SK-N-SH (cell line): ENCODE measurements around the gene EMX2.

Experiments used
- EP300 ChIP-seq, 2 experiments: IDR thresholded peaks; 2 replicates each; pipeline versions ENCODE4 v1.4.0 to v1.6.1; 2012; ENCODE audit warnings: borderline replicate concordance in 1 of 2, low read depth in 1 of 2, low read length in 1 of 2
- EZH2phosphoT487 ChIP-seq: fragments of 200-600 bp; sonication (generic); IDR thresholded peaks from 2 replicates; pipeline ENCODE4 v1.6.1; 2017; ENCODE audit warnings: low read depth, mixed run types, mild to moderate bottlenecking, antibody characterized with exemption, moderate library complexity, borderline replicate concordance
- GABPA ChIP-seq: IDR thresholded peaks from 2 replicates; pipeline ENCODE4 v1.4.0; 2012; ENCODE audit warnings: low read depth, mild to moderate bottlenecking
- JUND ChIP-seq: IDR thresholded peaks from 2 replicates; pipeline ENCODE4 v1.4.0; 2012
- RXRA ChIP-seq: IDR thresholded peaks from 2 replicates; pipeline ENCODE4 v1.4.0; 2012; ENCODE audit warnings: low read depth, mild to moderate bottlenecking, borderline replicate concordance
- TF ChIP-seq, protein P1 (sequence below): fragments of 150-350 bp; IDR thresholded peaks from 2 replicates; pipeline ENCODE4 v1.6.1; 2016; ENCODE audit warnings: mild to moderate bottlenecking, low read depth, low read length
- TF ChIP-seq, protein P2 (sequence below): IDR thresholded peaks from 2 replicates; pipeline ENCODE4 v1.4.0; 2012; ENCODE audit warnings: low read depth
- TF ChIP-seq, protein P3 (sequence below): fragments of 200-600 bp; sonication (generic); IDR thresholded peaks from 2 replicates; pipeline ENCODE4 v1.6.1; 2017; ENCODE audit warnings: antibody characterized with exemption, mild to moderate bottlenecking, moderate library complexity

GRCh38 chr10:117550076-117550475 lies 7.5 kb downstream of the EMX2 start:
- TF ChIP-seq, protein P1, sequence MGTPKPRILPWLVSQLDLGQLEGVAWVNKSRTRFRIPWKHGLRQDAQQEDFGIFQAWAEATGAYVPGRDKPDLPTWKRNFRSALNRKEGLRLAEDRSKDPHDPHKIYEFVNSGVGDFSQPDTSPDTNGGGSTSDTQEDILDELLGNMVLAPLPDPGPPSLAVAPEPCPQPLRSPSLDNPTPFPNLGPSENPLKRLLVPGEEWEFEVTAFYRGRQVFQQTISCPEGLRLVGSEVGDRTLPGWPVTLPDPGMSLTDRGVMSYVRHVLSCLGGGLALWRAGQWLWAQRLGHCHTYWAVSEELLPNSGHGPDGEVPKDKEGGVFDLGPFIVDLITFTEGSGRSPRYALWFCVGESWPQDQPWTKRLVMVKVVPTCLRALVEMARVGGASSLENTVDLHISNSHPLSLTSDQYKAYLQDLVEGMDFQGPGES = no peak
- TF ChIP-seq EP300 (IDR thresholded peaks at IDR 0.05; ENCODE audit: borderline replicate concordance in 1 of 2, low read depth in 1 of 2, low read length in 1 of 2) = no peak
- no peak for TF ChIP-seq JUND
- TF ChIP-seq, protein P2, sequence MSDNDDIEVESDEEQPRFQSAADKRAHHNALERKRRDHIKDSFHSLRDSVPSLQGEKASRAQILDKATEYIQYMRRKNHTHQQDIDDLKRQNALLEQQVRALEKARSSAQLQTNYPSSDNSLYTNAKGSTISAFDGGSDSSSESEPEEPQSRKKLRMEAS = no peak
- TF ChIP-seq, protein P3, sequence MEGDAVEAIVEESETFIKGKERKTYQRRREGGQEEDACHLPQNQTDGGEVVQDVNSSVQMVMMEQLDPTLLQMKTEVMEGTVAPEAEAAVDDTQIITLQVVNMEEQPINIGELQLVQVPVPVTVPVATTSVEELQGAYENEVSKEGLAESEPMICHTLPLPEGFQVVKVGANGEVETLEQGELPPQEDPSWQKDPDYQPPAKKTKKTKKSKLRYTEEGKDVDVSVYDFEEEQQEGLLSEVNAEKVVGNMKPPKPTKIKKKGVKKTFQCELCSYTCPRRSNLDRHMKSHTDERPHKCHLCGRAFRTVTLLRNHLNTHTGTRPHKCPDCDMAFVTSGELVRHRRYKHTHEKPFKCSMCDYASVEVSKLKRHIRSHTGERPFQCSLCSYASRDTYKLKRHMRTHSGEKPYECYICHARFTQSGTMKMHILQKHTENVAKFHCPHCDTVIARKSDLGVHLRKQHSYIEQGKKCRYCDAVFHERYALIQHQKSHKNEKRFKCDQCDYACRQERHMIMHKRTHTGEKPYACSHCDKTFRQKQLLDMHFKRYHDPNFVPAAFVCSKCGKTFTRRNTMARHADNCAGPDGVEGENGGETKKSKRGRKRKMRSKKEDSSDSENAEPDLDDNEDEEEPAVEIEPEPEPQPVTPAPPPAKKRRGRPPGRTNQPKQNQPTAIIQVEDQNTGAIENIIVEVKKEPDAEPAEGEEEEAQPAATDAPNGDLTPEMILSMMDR = no peak
- no peak for TF ChIP-seq GABPA
- no peak for TF ChIP-seq RXRA
- no peak for TF ChIP-seq EZH2phosphoT487
